PC-9 (cell line): ENCODE results near the gene UNC119. TPM values are rescaled to one million over a fixed set of nuclear protein-coding genes. Genes with fewer than 3 reads are reported as not detected.

Source experiments
- BruUV-seq: library from RNA; stranded (reverse); fragments of 400-500 nt; replicated peaks from 2 replicates; lab custom pipeline; 2021; lab: Mats Ljungman, UMichigan
- CTCF ChIA-PET: fragments of 300-600 bp; sonication (Branson Sonifier 250); formaldehyde crosslinking; loops from one replicate; lab custom pipeline; 2022; ENCODE audit warnings: antibody characterized with exemption; lab: Charles Lee
- POLR2A ChIA-PET: fragments of 300-600 bp; sonication (Branson Sonifier 250); formaldehyde crosslinking; loops from one replicate; lab custom pipeline; 2022; ENCODE audit warnings: antibody characterized with exemption; ENCODE audit not compliant: unreplicated experiment; lab: Charles Lee
- DNase-seq, 2 experiments: peaks; one replicate each; pipeline versions ENCODE4 v3.0.0 to v3.0.0-alpha.2; 2015 to 2022; ENCODE audit warnings: mixed read lengths in 1 of 2
- H2AFZ ChIP-seq: fragments of 200-600 bp; sonication (generic); 2 replicates; pipeline ENCODE4 v1.8.1; 2017; ENCODE audit warnings: antibody characterized with exemption
- H3F3A ChIP-seq: fragments of 200-600 bp; sonication (generic); 2 replicates; pipeline ENCODE4 v1.8.1; 2017; ENCODE audit warnings: antibody characterized with exemption, mild to moderate bottlenecking, low read depth; ENCODE audit not compliant: insufficient read depth
- H3K27ac ChIP-seq: fragments of 200-600 bp; sonication (generic); 2 replicates; pipeline ENCODE4 v1.6.1; 2016; ENCODE audit warnings: mixed run types
- H3K27me3 ChIP-seq: fragments of 200-600 bp; sonication (generic); 2 replicates; pipeline ENCODE4 v1.6.1; 2016; ENCODE audit warnings: low read depth, mixed run types; ENCODE audit not compliant: insufficient read depth
- H3K36me3 ChIP-seq: fragments of 200-600 bp; sonication (generic); 2 replicates; pipeline ENCODE4 v1.6.1; 2016; ENCODE audit warnings: low read depth, mixed run types
- H3K4me1 ChIP-seq: fragments of 200-600 bp; sonication (generic); replicated peaks from 2 replicates; pipeline ENCODE4 v1.6.1; 2016; ENCODE audit warnings: mixed run types; ENCODE audit not compliant: insufficient read depth
- H3K4me2 ChIP-seq: fragments of 200-600 bp; sonication (generic); 2 replicates; pipeline ENCODE4 v1.6.1; 2017; ENCODE audit warnings: mixed run types
- H3K4me3 ChIP-seq: fragments of 200-600 bp; sonication (generic); 2 replicates; pipeline ENCODE4 v1.6.1; 2016; ENCODE audit warnings: mixed run types
- H3K79me2 ChIP-seq: fragments of 200-600 bp; sonication (generic); 2 replicates; pipeline ENCODE4 v1.6.1; 2017; ENCODE audit warnings: low read depth, mixed run types
- H3K9me2 ChIP-seq: fragments of 200-600 bp; sonication (generic); 2 replicates; pipeline ENCODE4 v1.8.1; 2017; ENCODE audit warnings: mild to moderate bottlenecking; ENCODE audit not compliant: insufficient read depth
- H3K9me3 ChIP-seq: fragments of 200-600 bp; sonication (generic); 2 replicates; pipeline ENCODE4 v1.8.1; 2016; ENCODE audit warnings: low read depth; ENCODE audit not compliant: insufficient read depth
- H4K20me1 ChIP-seq: fragments of 200-600 bp; sonication (generic); 2 replicates; pipeline ENCODE4 v1.8.1; 2017; ENCODE audit not compliant: insufficient read depth
- CTCF ChIP-seq: fragments of 200-600 bp; sonication (generic); conservative IDR thresholded peaks from 2 replicates; pipeline ENCODE4 v1.6.1; 2017; ENCODE audit warnings: mixed run types, antibody characterized with exemption, mild to moderate bottlenecking, moderate library complexity
- EZH2 ChIP-seq: fragments of 200-600 bp; sonication (generic); IDR thresholded peaks from 2 replicates; pipeline ENCODE4 v1.8.0; 2017; ENCODE audit warnings: antibody characterized with exemption, low read depth
- intact Hi-C: fragments of 100-400 bp; cut with micrococcal nuclease; formaldehyde crosslinking; loops from one replicate; pipeline ENCODE4 v1.10.0; 2022; ENCODE audit not compliant: unreplicated experiment
- total RNA-seq: library from RNA; stranded (reverse); gene quantifications from 2 replicates; pipeline ENCODE4 v1.2.3, GENCODE V29; 2021

Gene UNC119
- total RNA-seq, 1 experiment from 2014 or later: 48.8 TPM

GRCh38 chr17:28521311-28522085 lies 30.9 kb downstream of the UNC119 start:
- POLR2A ChIA-PET: no interaction called here
- BruUV-seq: no TSS peak

GRCh38 chr17:28520687-28521086 lies 31.7 kb downstream of the UNC119 start:
- Histone ChIP-seq H3K4me2 (no peak overlapping the region), H3F3A (no peaks in the 10 kb centered on the region), H3K4me3 (no peak overlapping the region), H3K27ac (no peak overlapping the region), H3K9me2 (no peaks in the 10 kb centered on the region), H3K27me3 (no peaks in the 10 kb centered on the region; the same call in 1 of the 2 replicates), H3K79me2 (no peaks in the 10 kb centered on the region), H3K9me3 (no peaks in the 10 kb centered on the region), H2AFZ (no peak overlapping the region), H3K4me1 (peaks cover 12% of the 10 kb centered on the region), H4K20me1 (no peaks in the 10 kb centered on the region), H3K36me3 (no peaks in the 10 kb centered on the region)
- no peak for DNase-seq
- no TSS peak for BruUV-seq
- POLR2A ChIA-PET: no interaction called here
- intact Hi-C loops: no loop called here
- TF ChIP-seq EZH2: no peak
- no peak for TF ChIP-seq CTCF
- CTCF ChIA-PET: no interaction called here

More at GRCh38 chr17:28521311-28522085, 30.9 kb downstream of the UNC119 start:
- H3K9me3 ChIP-seq: no peaks in the 10 kb centered on the region
- H3K36me3 ChIP-seq: no peaks in the 10 kb centered on the region
- TF ChIP-seq CTCF (no peak), EZH2 (no peak)
- no peak overlapping the region for H3K27ac ChIP-seq
- peaks cover 15% of the 10 kb centered on the region for H3K4me1 ChIP-seq
- H3K4me2 ChIP-seq: no peak overlapping the region
- H3K9me2 ChIP-seq: no peaks in the 10 kb centered on the region
- H4K20me1 ChIP-seq: no peaks in the 10 kb centered on the region
- no peak for DNase-seq
- no peaks in the 10 kb centered on the region; the same call in 1 of the 2 replicates for H3K27me3 ChIP-seq
- H2AFZ ChIP-seq: no peak overlapping the region
- H3K79me2 ChIP-seq: no peaks in the 10 kb centered on the region
- CTCF ChIA-PET: no interaction called here
- no peak overlapping the region for H3K4me3 ChIP-seq
- no peaks in the 10 kb centered on the region for H3F3A ChIP-seq
- intact Hi-C loops: no loop called here

- H3K9me3 ChIP-seq: no peaks in the 10 kb centered on the region
- CTCF ChIA-PET: no interaction called here
- no peak overlapping the region for H3K4me3 ChIP-seq
- H3K27ac ChIP-seq: no peak overlapping the region
- H2AFZ ChIP-seq: no peak overlapping the region
- H3K79me2 ChIP-seq: no peaks in the 10 kb centered on the region
- peaks cover 12% of the 10 kb centered on the region for H3K27me3 ChIP-seq
- no TSS peak for BruUV-seq
- POLR2A ChIA-PET: interaction anchor here (0.6 kb wide), 1 partner anchor 152 kb away, joined by 7 read pairs; no protein-coding TSS in a partner anchor
- no peaks in the 10 kb centered on the region for H4K20me1 ChIP-seq
- H3K36me3 ChIP-seq: no peaks in the 10 kb centered on the region
- H3K9me2 ChIP-seq: no peaks in the 10 kb centered on the region
- TF ChIP-seq EZH2 (no peak), CTCF (no peak)
- no peaks in the 10 kb centered on the region for H3F3A ChIP-seq
- H3K4me1 ChIP-seq: no peaks in the 10 kb centered on the region; the same call in 1 of the 2 replicates
- DNase-seq: no peak
- intact Hi-C loops: no loop called here
- no peak overlapping the region for H3K4me2 ChIP-seq
Observed at GRCh38 chr17:28519236-28519635, 33.2 kb downstream of the UNC119 start.
